ENCODE measurements around the gene S100A5.

Gene S100A5

DNA sequence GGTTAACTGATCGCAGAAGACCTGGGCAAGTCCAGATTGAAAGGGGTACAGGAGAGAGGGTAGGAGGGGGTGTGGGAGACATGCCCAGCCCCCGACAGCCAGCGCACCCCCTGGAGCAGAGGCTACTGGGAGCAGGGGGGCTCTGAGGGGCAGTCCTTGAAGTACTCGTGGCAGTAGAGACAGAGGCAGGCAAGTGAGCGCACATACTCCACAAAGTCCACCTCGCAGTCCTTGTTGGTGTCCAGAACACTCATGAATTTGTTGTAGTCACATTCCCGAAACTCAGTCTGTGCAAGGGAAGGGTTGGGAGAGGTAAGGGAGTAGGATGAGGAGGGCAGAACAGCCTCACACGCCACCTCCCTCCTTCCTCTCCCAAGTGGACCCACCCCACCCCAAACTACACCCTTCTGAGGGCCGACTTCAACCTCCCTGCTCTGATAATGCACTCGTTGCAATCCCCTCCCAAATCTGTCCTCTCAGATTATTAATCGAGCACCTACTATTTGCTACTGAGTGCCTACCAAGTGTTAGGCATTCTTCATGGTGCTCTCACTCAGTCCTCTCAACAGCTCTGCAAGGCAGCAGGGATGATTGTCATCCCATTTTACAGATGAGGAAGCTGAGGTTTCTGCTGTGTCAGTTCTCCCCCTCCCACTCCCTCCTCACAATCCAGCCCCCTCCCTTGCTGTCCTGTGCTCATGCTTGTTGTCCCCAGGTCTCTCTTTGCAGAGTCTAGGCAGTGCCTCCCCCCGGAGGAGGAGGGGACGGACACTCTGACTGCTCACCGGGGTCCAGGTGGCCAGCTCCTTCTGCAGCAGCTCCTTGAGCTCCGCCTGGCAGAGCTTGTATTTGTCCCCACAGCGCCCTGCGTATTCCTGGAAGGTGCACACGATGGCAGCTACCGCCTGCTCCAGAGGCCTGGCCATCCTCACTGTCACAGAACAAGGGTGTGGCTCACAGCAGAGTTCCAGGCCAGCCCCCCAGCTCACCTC lies 7.1 kb upstream of the S100A5 start:
- DNase-seq (ENCODE audit: low spot score) = no peak

DNA sequence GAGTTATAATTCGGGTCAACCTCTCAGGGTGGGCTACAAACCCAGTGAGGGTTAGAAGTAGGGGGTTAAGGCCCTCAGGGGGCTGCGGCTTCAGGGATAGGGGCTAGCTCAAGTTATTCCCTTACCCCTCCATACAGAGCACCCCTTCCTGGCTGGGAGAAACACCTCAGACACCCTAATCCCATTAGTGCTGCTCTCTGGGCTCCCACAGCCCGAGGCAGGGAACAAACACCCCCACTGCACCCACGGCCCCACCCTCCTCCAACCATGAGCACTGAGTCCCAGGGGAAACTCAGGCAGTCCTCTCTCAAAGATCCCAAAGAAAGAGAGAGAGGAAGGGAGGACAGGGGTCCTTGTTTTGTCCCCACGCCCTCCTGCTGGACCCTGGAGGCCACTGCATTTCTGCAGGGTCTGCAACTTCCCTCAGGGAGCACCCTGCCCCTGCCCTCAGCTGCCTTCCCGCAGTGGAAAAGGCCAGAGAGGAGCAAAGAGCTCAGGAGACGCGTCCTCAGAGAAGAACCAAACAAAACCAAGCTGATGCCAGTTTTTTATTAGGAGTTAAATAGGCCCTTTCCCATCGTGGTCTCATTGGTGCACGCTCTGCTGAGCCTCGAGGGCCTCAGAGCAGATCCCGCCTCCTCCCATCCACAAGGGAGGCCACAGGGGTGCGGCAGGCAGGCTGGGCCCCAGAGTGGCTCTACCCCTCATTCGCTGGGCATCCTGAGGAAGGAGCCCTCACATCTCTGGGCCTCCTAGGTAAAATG lies 6.2 kb upstream of the S100A5 start:
- DNase-seq (ENCODE audit: low spot score) = no peak

DNA sequence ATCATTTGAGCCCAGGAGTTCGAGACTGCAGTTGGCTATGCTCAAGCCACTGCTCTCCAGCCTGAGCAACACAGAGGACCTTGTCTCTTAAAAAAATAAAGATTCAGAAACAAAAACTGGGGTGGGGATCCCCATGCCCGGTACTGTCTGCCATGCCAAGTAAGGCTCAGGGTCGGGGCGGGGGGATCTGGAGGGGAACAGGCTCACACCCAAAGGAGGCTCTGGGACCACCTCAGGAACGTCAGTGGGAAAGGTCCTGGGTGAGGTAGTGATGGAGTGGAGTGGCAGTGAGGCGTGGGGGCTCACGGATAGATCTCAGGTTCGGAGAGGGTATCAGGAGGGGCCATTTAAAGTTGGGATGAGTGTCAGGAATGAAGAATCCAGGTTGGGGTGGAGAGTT lies 5.6 kb upstream of the S100A5 start:
- no peak for DNase-seq (ENCODE audit: low spot score)

DNA sequence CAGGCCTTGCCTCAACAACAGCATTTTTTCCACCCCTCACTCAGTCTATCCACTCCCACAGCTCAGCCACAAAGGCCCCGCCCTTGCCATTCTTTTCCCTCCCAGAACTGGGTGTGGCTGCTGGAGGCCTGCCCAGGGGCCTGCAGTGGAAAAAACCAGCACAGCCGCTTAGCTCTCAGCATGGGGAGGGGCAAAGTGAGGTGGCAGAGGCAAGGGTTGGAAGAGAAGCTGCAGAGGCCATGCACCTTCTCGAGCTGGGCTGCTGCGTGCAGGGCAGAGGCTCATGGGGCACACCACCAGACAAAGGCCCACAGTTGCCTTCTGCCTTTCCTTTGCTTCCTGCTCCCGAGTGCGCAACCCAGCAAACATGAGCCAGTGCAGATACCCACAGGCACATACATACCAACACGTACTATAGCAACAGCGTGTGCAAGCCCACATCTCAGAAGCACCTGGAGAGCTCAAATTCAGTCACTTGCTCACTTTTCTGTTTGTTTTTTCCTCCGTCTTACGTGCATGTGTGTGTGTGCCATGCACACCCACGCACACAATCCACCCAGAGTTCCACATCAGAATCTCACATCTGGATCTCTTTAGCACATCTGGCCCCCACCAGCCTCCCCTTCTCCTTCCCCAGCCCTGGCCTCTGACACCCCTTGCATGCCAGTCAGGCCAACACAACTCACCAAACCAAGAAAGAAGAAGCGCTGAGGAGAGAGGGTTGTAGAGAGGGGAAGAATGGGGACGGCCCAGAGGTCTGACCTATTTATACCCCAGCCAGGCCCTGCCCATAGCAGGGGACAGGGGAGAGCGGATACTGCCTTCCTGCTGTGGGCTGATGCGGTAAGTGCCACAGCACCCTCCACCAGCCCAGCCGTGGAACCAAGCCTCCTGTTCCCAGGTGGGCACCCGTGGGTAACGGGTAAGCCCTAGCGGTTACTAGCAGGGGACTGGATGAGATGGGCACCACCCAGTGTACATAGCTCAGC lies 4.6 kb upstream of the S100A5 start, which contains the start of gene S100A4:
TSS of gene S100A4 (minus strand) at position 740 of the 989 bp plus-strand sequence. CDS start 1,012 bp downstream, outside the sequence.
- DNase-seq (ENCODE audit: low spot score) = peak; percentile 97

DNA sequence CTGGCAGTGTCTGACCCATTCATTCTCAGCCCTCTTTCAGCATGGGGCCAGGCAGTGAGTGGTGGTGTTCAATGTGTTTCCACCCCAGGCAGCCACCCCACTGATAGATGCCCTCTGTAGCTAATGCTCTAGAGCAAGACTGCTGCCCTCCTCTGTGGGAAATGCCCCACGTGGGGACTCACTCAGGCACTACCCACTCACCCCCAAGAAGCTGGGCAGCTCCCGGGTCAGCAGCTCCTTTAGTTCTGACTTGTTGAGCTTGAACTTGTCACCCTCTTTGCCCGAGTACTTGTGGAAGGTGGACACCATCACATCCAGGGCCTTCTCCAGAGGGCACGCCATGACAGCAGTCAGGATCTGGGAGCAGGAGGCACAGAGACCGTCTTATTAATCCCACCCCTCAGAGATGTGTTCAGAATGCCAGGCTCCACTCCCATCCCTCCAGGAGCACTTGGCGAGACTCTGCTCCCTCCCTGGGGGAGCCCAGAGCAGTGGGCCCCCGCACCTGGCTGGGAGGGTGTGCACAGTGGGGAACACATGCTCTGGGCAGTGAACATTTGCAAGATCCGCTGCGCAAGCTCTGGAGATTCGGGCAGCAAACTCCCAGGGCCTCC lies 3.8 kb upstream of the S100A5 start:
- no peak for DNase-seq (ENCODE audit: low spot score)

DNA sequence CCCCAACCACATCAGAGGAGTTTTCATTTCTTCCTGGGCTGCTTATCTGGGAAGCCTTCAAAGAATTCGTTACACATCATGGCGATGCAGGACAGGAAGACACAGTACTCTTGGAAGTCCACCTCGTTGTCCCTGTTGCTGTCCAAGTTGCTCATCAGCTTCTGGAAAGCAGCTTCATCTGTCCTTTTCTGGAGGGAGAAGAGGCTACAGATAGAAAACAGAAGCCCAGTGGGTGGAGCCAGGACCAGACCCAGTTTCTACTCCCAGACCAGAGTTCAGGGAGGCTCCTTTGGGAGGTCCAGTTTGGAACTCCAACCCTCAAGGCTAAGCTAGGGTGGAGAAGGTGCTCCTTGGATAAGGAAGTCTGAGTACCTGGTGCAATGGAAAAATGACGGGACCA lies 3.0 kb upstream of the S100A5 start:
- DNase-seq (ENCODE audit: low spot score) = no peak

DNA sequence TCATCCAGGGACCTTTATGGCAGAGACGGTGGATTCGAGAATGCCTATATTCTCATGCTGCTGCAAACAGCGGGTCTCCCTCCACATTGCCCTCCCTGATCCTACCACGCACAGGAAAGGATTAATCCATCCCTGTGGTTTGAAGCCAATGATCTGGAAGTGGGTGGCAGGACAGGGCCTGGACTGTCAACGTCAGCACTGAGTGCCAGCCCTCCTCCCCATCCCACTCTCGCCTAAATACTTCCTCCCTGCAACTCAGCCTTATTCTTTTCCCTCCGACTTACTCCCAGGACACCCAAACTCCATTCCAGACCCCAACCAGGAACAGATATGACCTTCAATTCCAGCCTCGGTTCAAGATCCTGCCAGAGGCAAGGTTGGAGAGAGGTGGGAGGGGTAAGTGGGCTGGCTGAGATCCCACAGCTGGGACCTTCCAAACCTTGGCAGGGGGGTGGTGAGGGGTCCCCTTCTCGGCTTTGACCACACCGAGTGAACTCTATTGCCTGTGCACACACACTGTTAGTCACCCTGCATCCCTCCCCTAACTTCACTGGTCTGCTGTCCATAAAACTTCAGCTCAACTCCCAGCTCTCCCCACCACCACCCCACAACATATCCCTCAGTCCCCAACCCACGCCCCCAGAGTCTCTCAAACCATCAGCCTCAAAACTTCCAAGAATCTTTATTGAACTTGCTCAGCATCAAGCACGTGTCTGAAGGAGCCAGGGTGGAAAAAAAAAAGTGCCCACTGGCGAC lies 2.4 kb upstream of the S100A5 start:
- DNase-seq (ENCODE audit: low spot score) = no peak

DNA sequence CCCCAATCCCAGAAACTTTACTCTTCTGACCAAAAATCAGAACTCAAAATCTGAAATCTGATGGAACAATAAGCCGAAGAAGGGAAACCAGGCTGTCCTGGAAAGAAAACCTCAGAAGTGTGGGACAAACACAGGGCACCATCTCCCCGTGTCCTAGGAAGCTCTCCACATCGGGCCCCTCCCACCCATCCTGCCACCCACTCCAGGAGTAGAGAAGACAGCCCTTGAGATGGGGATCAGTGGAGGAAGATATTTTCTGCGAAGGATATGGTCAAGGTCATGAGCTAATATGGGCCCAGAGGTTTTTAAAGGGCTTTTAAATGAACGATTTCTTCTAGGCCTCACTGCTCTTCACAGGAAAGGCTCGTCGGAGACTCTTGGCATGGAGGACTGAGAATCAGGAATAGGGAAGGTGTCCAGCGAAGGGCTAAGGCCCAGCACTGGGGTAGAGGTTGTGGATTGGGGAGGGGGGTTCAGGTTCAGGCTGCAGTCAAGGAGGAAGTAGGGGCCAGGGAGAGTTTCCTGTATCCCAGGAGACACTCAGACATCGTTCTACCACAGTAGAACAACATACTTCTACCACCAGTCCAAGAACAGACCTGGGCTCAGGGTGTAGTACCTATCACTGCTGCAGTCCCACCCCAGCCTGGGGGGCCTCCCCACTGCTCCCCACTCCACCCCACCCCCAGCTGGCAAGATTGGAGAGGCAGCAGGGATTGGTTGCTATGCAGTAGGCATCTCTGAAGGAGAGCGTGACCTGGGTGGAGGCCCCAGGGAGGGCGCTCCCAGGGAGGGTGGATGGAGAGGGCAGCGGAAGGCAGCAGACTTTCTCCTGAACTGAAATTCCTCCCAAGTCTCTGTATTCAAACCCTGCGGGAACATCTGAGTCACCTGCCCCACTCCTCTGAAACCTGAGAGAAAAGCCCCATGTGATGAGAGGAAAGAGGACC lies 1.2 kb upstream of the S100A5 start:
- no peak for DNase-seq (ENCODE audit: low spot score)

DNA sequence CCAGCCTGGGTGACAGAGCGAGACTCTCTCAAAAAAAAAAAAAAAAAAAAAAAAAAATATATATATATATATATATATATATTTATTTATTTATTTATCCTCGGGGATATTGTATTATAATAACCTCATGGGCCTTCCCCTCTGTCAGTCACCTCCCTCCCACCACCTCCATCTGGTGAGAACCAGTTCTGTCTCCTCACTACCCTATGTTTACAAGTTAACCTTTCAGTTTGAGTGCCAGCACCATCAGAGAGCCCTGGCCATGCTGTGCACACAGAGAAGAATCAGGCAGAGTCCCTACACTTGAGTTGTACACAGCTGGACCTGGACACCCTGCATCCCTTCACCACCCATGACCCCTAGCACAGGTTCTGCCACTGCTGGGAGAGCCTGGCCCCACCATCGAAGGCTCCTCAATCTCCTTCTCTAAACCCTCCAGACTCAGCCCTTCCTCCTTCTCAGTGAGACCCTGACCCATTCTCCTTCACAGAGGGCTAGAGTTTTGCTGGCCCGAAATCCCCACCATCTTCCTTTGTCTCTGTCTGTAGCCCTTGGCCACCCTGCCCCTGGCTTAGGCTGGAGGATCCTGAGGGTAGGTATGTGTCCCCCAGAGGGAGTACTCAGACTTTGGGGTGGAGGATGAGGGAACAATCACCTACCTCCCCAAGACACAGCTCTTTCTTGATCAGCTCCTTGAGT lies 1.2 kb downstream of the S100A5 start:
- DNase-seq (ENCODE audit: low spot score) = no peak

DNA sequence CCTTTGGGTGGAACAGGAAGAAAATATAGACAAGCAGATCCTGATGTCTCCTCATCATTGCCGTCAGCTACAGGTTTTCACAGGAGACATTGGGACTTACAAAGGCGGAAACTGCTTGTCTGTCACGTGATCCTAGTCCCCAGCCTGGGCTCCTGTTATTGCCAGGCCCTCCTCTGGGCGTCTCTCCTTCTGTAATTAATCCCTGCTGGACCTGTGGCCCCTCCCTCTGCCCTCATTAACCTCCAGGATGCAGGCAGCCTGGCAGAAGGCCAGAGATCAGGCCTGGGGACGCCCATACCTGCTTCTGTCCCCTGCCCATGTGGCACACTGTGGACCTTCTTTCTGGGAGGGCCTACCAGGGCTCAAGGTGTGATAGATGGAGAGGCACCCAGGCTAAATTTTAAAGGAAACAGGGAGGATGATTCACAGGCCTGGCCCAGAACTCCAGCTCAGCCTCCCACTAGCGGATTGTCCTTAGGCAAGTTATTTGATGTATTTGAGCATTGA lies 2.4 kb downstream of the S100A5 start:
- DNase-seq (ENCODE audit: low spot score) = no peak

DNA sequence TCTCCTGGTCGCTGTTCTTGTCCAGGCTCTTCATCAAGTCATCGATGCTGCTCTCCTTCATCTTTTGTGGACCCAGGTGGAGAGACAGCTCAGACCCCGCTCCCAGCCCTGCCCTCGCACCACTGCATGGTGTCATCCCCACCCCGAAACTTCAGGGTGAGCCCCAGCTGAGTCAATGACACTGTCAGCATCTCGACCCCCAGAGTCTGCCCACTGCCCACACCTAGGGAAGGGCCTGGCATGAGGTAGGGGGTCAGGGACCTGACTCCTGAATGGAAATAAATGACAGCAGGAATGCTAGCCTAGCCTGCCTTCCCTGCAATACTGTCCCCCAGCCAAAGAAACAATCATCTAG lies 3.4 kb downstream of the S100A5 start:
- DNase-seq (ENCODE audit: low spot score) = no peak

DNA sequence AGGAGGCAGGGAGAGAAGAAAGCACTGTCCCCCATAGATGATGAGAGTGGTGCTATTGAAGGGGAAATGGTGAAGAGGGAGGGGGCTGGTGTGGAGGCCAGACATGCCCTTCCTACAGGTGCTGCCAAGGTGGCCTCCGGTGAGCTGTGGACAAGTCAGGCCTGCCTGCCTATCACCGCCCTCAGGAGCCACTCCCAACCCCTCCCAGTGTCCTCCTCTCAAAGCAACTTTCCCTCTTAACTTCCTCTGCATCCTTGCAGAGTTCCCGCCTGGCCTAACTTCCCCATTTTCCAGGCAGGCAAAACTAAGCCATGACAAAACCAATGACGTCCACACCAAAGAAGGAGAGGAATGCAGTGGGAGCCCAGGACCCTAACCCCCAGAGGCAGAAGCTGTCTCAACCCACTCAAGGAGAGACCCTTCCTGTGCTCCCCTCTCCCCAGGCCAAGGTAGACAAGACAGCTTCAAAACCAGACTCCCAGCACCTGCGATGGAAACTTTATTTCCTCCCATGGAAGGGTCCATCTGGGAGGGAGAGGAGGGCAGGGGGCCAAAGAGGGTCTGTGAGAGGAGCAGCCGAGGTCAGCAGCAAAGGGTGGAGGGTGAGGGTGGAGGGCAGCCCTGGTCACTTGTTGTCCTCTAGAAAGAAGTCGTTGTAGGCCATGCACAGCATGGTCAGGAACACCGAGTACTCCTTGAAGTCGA lies 3.9 kb downstream of the S100A5 start:
- no peak for DNase-seq (ENCODE audit: low spot score)

DNA sequence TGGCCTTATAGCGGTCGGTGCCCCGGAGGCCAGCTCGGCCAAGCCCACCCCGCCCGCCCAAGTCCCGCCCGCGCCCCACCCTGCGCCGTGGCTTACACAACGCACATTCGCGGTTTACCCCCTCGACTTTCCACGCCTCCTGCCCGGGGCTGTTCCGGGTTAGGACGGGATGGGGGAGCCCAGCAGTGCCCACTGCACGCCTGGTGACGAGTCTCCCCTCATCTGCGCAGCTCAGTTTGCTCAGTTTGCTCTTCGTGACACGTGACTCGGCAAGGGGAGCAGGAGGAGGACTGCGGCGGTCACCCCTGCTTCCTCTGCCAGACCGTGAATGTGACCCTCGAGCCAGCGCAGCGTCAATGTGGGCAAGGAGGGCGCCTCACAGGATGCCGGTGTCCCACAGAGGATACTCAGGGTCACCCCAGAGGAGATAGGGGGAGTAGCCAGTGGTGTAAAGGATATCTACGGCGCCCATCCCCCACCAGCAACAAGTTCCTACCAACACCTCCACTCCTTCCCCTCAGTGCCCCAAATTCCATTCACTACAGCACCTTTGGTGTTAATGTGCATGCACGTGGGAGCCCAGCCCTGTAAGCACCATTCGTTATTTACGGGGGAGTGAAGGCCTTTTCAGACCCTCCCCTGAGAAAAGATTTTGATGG lies 4.6 kb downstream of the S100A5 start:
- DNase-seq (ENCODE audit: low spot score) = peak; percentile 87

DNA sequence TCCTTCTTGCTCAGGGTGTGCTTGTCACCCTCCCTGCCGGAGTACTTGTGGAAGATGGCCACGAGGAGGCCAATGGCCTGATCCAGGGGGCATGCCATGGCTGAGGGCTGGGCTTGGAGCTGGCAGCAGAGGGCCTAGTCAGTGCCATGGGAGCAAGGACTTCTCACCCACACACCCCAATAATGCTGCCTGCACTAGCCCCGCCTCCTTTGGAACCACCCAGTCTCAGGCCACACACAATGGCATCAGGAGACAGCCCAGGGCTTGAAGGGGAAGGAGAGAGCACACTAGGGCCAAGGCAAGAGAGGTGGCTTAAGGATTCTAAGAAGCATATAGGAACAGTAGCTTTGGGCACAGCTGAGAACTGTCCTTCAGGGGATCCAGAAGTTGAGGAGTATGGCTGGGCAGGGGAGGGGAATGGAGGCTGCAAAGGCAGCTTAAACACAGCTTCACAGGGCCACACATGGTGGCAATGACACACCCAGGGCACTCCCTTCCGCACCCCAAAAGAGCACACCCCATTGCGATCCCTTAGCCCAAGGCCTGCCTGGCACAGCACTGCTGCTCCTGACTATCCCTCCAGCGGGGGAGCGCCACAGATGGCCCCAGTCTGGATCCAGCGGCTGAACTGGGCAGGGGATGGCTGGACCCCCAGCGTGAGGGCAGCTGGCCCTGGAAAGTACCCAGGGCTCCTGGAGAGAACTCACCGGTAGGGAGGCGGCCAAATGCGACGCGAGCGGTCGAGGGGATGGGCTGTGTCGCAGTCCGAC lies 5.3 kb downstream of the S100A5 start, which contains the start of gene S100A6:
TSS of gene S100A6 (minus strand) at position 750 of the 770 bp plus-strand sequence. CDS start at position 98, 652 bp downstream.
- DNase-seq (ENCODE audit: low spot score) = peak; percentile 66

DNA sequence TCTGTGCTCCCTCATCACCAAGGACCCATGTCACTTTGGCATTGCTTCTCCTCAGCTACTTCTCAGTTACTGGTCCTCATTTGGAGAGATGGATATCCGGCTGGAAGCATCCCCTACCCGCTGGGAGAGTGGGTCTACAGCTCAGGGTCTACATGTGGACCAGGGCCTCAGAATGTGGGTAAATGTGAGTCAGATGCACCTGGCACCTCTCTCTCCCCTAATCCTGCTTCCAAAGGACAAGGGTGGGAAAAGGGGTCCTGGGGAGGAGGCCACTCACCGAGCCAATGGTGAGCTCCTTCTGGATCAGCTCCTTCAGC lies 5.9 kb downstream of the S100A5 start:
- no peak for DNase-seq (ENCODE audit: low spot score)

DNA sequence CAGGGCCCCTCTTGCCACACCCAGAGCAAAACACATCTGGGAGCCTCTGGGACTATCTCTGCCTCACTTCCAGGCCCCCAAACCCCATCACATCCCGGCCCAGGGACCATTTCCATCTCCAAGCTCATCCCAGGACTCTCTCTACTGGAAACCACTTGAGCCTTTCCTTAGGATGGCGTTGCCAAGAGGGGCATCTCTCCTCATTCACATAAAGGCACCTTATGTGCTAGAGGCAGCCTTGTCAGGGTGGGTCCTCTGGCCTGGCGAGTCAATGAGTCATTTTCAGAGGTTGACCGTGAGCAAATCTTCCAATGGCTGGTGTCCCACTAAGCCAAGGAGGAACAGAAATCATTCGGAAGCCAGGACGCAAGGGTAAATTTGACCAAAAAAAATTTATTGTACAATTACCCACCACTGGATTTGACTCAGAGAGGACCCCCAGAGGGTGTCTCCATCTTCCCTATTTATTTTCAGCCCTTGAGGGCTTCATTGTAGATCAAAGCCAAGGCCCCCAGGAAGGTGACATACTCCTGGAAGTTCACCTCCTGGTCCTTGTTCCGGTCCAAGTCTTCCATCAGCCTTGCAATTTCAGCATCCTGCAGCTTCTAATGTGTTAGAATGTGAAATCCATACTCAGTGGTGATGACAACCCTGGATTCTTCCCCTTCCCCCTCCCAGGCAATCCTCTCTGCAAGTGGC lies 6.4 kb downstream of the S100A5 start:
- no peak for DNase-seq (ENCODE audit: low spot score)

Measured in activated CD4-positive, alpha-beta T cell treated with anti-CD3 and anti-CD28 coated beads, Interleukin-2, Interleukin-4, amounts not matched to agents 100 ng/mL and 50 ng/mL, durations not matched to agents 16 hours and 8 hours (primary cell).